Endothelial cell (in vitro differentiated cells): ENCODE results near the gene HERPUD2. TPM values are rescaled to one million over a fixed set of nuclear protein-coding genes. Genes with fewer than 3 reads are reported as not detected.

ENCODE experiments used
- DNase-seq: peaks from one replicate; pipeline ENCODE4 v3.0.0; 2021; ENCODE audit warnings: low spot score
- H3K27ac Mint-ChIP-seq: one replicate; pipeline ENCODE4 v1.8.0; 2021; ENCODE audit warnings: mixed read lengths, inconsistent platforms; ENCODE audit not compliant: unreplicated experiment
- H3K27me3 Mint-ChIP-seq: one replicate; pipeline ENCODE4 v1.8.0; 2021; ENCODE audit warnings: mild to moderate bottlenecking, moderate library complexity, mixed read lengths, inconsistent platforms; ENCODE audit not compliant: unreplicated experiment
- H3K36me3 Mint-ChIP-seq: one replicate; pipeline ENCODE4 v1.8.0; 2021; ENCODE audit warnings: mild to moderate bottlenecking, low read depth, mixed read lengths, inconsistent platforms; ENCODE audit not compliant: unreplicated experiment
- H3K4me1 Mint-ChIP-seq: one replicate; pipeline ENCODE4 v1.8.0; 2021; ENCODE audit warnings: mild to moderate bottlenecking, mixed read lengths, inconsistent platforms; ENCODE audit not compliant: unreplicated experiment
- H3K4me3 Mint-ChIP-seq: one replicate; pipeline ENCODE4 v1.8.0; 2021; ENCODE audit warnings: mild to moderate bottlenecking, mixed read lengths, inconsistent platforms; ENCODE audit not compliant: unreplicated experiment
- H3K9me3 Mint-ChIP-seq: one replicate; pipeline ENCODE4 v1.8.0; 2021; ENCODE audit warnings: mixed read lengths, inconsistent platforms; ENCODE audit not compliant: unreplicated experiment
- CTCF ChIP-seq: fragments of 200-600 bp; sonication (generic); IDR thresholded peaks from one replicate; pipeline ENCODE4 v1.5.0; 2021; ENCODE audit warnings: antibody characterized with exemption; ENCODE audit not compliant: unreplicated experiment
- total RNA-seq: library from RNA; stranded (reverse); fragmentation: NEBNext Ultra II Directional; extraction: Animal tissue kit (Norgen Biotek cat#: 25700); gene quantifications from one replicate; pipeline ENCODE4 v1.2.1, GENCODE V29; 2021; ENCODE audit not compliant: unreplicated experiment

Gene HERPUD2
- total RNA-seq, 1 donor from 2014 or later = 41.0 TPM

- H3K9me3 Mint-ChIP-seq = no peaks in the 10 kb centered on the region
- H3K27ac Mint-ChIP-seq = no peak overlapping the region
- no peaks in the 10 kb centered on the region for H3K27me3 Mint-ChIP-seq
- DNase-seq = no peak
- H3K4me3 Mint-ChIP-seq = no peak overlapping the region
- no peak for TF ChIP-seq CTCF
- no peaks in the 10 kb centered on the region for H3K36me3 Mint-ChIP-seq
- H3K4me1 Mint-ChIP-seq = peaks cover 4% of the 10 kb centered on the region
These were observed 19.9 kb upstream of the HERPUD2 start for GRCh38 chr7:35714862-35715261.

GRCh38 chr7:35714407-35714806 lies 19.5 kb upstream of the HERPUD2 start:
- no peaks in the 10 kb centered on the region for H3K36me3 Mint-ChIP-seq
- H3K9me3 Mint-ChIP-seq = no peaks in the 10 kb centered on the region
- H3K4me1 Mint-ChIP-seq = peaks cover 6% of the 10 kb centered on the region
- H3K27ac Mint-ChIP-seq = no peak overlapping the region
- no peaks in the 10 kb centered on the region for H3K27me3 Mint-ChIP-seq
- TF ChIP-seq CTCF = no peak
- no peak overlapping the region for H3K4me3 Mint-ChIP-seq
- DNase-seq = no peak

- no peaks in the 10 kb centered on the region for H3K9me3 Mint-ChIP-seq
- no peak overlapping the region for H3K27ac Mint-ChIP-seq
- TF ChIP-seq CTCF = no peak
- DNase-seq = no peak
- H3K27me3 Mint-ChIP-seq = no peaks in the 10 kb centered on the region
- H3K4me1 Mint-ChIP-seq = peaks cover 7% of the 10 kb centered on the region
- no peak overlapping the region for H3K4me3 Mint-ChIP-seq
- H3K36me3 Mint-ChIP-seq = no peaks in the 10 kb centered on the region
These were observed 17.8 kb upstream of the HERPUD2 start for GRCh38 chr7:35712563-35713226.

- Mint-ChIP-seq H3K4me1 (peaks cover 3% of the 10 kb centered on the region), H3K4me3 (no peak overlapping the region), H3K27me3 (peaks cover 1% of the 10 kb centered on the region), H3K9me3 (no peaks in the 10 kb centered on the region), H3K27ac (no peak overlapping the region), H3K36me3 (no peaks in the 10 kb centered on the region)
- DNase-seq = no peak
- TF ChIP-seq CTCF = no peak
These were observed 12.5 kb upstream of the HERPUD2 start for GRCh38 chr7:35707422-35707821.

- Mint-ChIP-seq H3K36me3 (no peaks in the 10 kb centered on the region), H3K9me3 (no peaks in the 10 kb centered on the region), H3K27ac (no peak overlapping the region), H3K27me3 (peaks cover 1% of the 10 kb centered on the region), H3K4me1 (peaks cover 3% of the 10 kb centered on the region), H3K4me3 (no peak overlapping the region)
- DNase-seq = no peak
- no peak for TF ChIP-seq CTCF
These were observed 11.1 kb upstream of the HERPUD2 start for GRCh38 chr7:35705932-35706461.
